HepG2 (cell line): ENCODE results near the gene NEMP2. TPM values are rescaled to one million over a fixed set of nuclear protein-coding genes. Genes with fewer than 3 reads are reported as not detected.

Source experiments
- ATAC-seq: fragments of 200-7000 bp; cut with Tn5 transposase; 3 replicates; pipeline ENCODE4 v1.9.1; 2020; ENCODE audit warnings: mild to moderate bottlenecking, moderate library complexity
- BruUV-seq: library from RNA; stranded (reverse); fragments of 400-500 nt; replicated peaks from 2 replicates; lab custom pipeline; 2021; lab: Mats Ljungman, UMichigan
- CTCF ChIA-PET: fragments of 300-600 bp; formaldehyde crosslinking; extraction: SDS; loops from one replicate; lab custom pipeline; 2021; ENCODE audit warnings: low total read pairs, inconsistent platforms, low intra/inter-chr PET ratio; lab: Yijun Ruan, JAX
- POLR2A ChIA-PET: fragments of 350-600 bp; sonication (Branson Sonifier 250); formaldehyde crosslinking; loops from one replicate; lab custom pipeline; 2020; ENCODE audit warnings: antibody characterized with exemption, inconsistent platforms; lab: Yijun Ruan, JAX
- DNase-seq: peaks from one replicate; pipeline ENCODE4 v3.0.0-alpha.2; 2015; ENCODE audit warnings: low spot score
- FAIRE-seq: peaks from 3 replicates; lab custom pipeline; 2011; peaks lifted over from hg19 to GRCh38; lab: Jason Lieb, UNC
- H2AFZ ChIP-seq: one replicate; pipeline ENCODE4 v1.6.1; 2011; ENCODE audit warnings: low read length, inconsistent platforms
- H3K27ac ChIP-seq: fragments of 300-600 bp; 3 replicates; pipeline ENCODE4 v1.8.0; 2011; ENCODE audit warnings: mixed run types, mild to moderate bottlenecking, mixed read lengths, low read length, inconsistent platforms; ENCODE audit not compliant: insufficient read depth; ENCODE audit errors: extremely low read length
- H3K27me3 ChIP-seq, 2 experiments: fragments of 200-600 bp in 1 of 2; 2 replicates in 1 of 2; 3 replicates in 1 of 2; pipeline versions ENCODE4 v1.6.0 to v1.8.0; 2011; ENCODE audit warnings: low read length in 2 of 2, mild to moderate bottlenecking in 2 of 2, moderate library complexity in 2 of 2, inconsistent platforms in 1 of 2; ENCODE audit not compliant: insufficient read depth in 2 of 2, control insufficient read depth in 1 of 2
- H3K36me3 ChIP-seq, 2 experiments: fragments of 200-600 bp in 1 of 2; replicated peaks in 1 of 2; 2 replicates in 1 of 2; 3 replicates in 1 of 2; pipeline versions ENCODE4 v1.5.1 to v1.8.0; 2011; ENCODE audit warnings: low read length in 2 of 2, inconsistent platforms in 1 of 2; ENCODE audit not compliant: insufficient read depth in 2 of 2, control insufficient read depth in 1 of 2
- H3K4me1 ChIP-seq: 2 replicates; pipeline ENCODE4 v1.5.1; 2012; ENCODE audit warnings: low read length, inconsistent platforms; ENCODE audit not compliant: insufficient read depth
- H3K4me2 ChIP-seq: 2 replicates; pipeline ENCODE4 v1.6.0; 2011; ENCODE audit warnings: low read depth, low read length, inconsistent platforms
- H3K4me3 ChIP-seq, 3 experiments: fragments of 200-600 bp in 1 of 3; sonication (generic), shearing (Covaris generic) in 1 of 3; replicated peaks in 1 of 3; 2 replicates each; pipeline ENCODE4 v1.5.1; 2011 to 2016; ENCODE audit warnings: low read length in 3 of 3, inconsistent platforms in 2 of 3, low read depth in 2 of 3, mild to moderate bottlenecking in 2 of 3, control low read depth in 1 of 3, mixed read lengths in 1 of 3; ENCODE audit not compliant: insufficient read depth in 1 of 3
- H3K79me2 ChIP-seq: one replicate; pipeline ENCODE4 v1.6.1; 2011; ENCODE audit warnings: low read length, inconsistent platforms; ENCODE audit not compliant: insufficient read depth
- H3K9ac ChIP-seq: 2 replicates; pipeline ENCODE4 v1.6.0; 2011; ENCODE audit warnings: mild to moderate bottlenecking, low read depth, low read length, inconsistent platforms; ENCODE audit not compliant: insufficient read depth
- H3K9me3 ChIP-seq: 2 replicates; pipeline ENCODE4 v1.5.1; 2012; ENCODE audit warnings: mild to moderate bottlenecking, low read length
- H4K20me1 ChIP-seq: 2 replicates; pipeline ENCODE4 v1.6.0; 2011; ENCODE audit warnings: inconsistent platforms, mild to moderate bottlenecking, low read length, moderate library complexity; ENCODE audit not compliant: insufficient read depth
- FOXA1 ChIP-seq, 2 experiments: fragments of 450-650 bp in 1 of 2; sonication (generic) in 1 of 2; formaldehyde crosslinking in 1 of 2; IDR thresholded peaks; 2 replicates each; pipeline versions ENCODE4 v1.4.0 to v1.6.1; 2016 to 2020; ENCODE audit warnings: missing genetic modification reagents in 1 of 2
- MAFF ChIP-seq: IDR thresholded peaks from 2 replicates; pipeline ENCODE4 v1.6.1; 2011; ENCODE audit warnings: low read depth, low read length, improper control_type of control experiment
- MAFK ChIP-seq, 2 experiments: IDR thresholded peaks in 1 of 2; conservative IDR thresholded peaks in 1 of 2; 2 replicates each; pipeline ENCODE4 v1.6.1; 2011; ENCODE audit warnings: improper control_type of control experiment in 2 of 2, low read length in 2 of 2
- REPIN1 ChIP-seq: sonication (generic); formaldehyde crosslinking; IDR thresholded peaks from 2 replicates; pipeline ENCODE4 v1.8.0; 2022; ENCODE audit warnings: missing genetic modification reagents, low read depth, mild to moderate bottlenecking, borderline replicate concordance
- ZNF510 ChIP-seq: sonication (generic); formaldehyde crosslinking; IDR thresholded peaks from 2 replicates; pipeline ENCODE4 v1.4.0; 2020; ENCODE audit warnings: low read depth, mild to moderate bottlenecking, missing genetic modification reagents
- ZNF644 ChIP-seq: IDR thresholded peaks from 2 replicates; pipeline ENCODE4 v1.6.1; 2016; ENCODE audit warnings: low read depth
- ZNF777 ChIP-seq: sonication (generic); formaldehyde crosslinking; IDR thresholded peaks from 2 replicates; pipeline ENCODE4 v1.4.0; 2020; ENCODE audit warnings: missing genetic modification reagents
- WGBS: methylation state at CpG from one replicate; pipeline ENCODE4 v1.1.6; 2017; ENCODE audit warnings: low lambda C conversion rate; 5-methylcytosine and 5-hydroxymethylcytosine counted together
- in situ Hi-C: cut with HindIII; loops from 2 replicates; pipeline ENCODE4 v1.10.0; 2017; ENCODE audit warnings: low pct_unique_long_range_greater_than_20kb; ENCODE audit not compliant: extremely low pct_ligation_motif_present
- intact Hi-C: fragments of 100-400 bp; cut with micrococcal nuclease; formaldehyde crosslinking; loops from one replicate; pipeline ENCODE4 v1.10.0; 2022; ENCODE audit not compliant: unreplicated experiment
- polyA plus RNA-seq, 8 experiments: library from polyadenylated mRNA; depleted of rRNA in 3 of 8; stranded (reverse) in 7 of 8; unstranded in 1 of 8; fragments of >200 nt; fragmentation: Illumina TruSeq in 4 of 8; extraction: Trizol in 4 of 8; gene quantifications; 2 replicates each; pipeline versions ENCODE4 v1.2.1 to v1.2.3, GENCODE V29; 2011 to 2016; ENCODE audit warnings: low read depth in 4 of 8, missing spikeins in 1 of 8, mixed read lengths in 1 of 8; ENCODE audit not compliant: insufficient read depth in 1 of 8
- total RNA-seq, 5 experiments: library from RNA; depleted of rRNA; stranded (reverse); fragments of >200 nt; fragmentation: Illumina TruSeq; extraction: Trizol; gene quantifications; 2 replicates each; pipeline ENCODE4 v1.2.3, GENCODE V29; 2016; ENCODE audit warnings: low read depth in 1 of 5
- TF ChIP-seq, protein P1 (sequence below): sonication (generic); formaldehyde crosslinking; IDR thresholded peaks from 2 replicates; pipeline ENCODE4 v1.5.0; 2020; ENCODE audit warnings: mild to moderate bottlenecking, missing genetic modification reagents, borderline replicate concordance

The NEMP2 gene
- total and polyA plus RNA-seq, 2 of the 13 experiments (the other 11 are each of a cell fraction or from before 2014, with no cell fraction given): 2.4 to 9.8 TPM

- TF ChIP-seq, protein P1, sequence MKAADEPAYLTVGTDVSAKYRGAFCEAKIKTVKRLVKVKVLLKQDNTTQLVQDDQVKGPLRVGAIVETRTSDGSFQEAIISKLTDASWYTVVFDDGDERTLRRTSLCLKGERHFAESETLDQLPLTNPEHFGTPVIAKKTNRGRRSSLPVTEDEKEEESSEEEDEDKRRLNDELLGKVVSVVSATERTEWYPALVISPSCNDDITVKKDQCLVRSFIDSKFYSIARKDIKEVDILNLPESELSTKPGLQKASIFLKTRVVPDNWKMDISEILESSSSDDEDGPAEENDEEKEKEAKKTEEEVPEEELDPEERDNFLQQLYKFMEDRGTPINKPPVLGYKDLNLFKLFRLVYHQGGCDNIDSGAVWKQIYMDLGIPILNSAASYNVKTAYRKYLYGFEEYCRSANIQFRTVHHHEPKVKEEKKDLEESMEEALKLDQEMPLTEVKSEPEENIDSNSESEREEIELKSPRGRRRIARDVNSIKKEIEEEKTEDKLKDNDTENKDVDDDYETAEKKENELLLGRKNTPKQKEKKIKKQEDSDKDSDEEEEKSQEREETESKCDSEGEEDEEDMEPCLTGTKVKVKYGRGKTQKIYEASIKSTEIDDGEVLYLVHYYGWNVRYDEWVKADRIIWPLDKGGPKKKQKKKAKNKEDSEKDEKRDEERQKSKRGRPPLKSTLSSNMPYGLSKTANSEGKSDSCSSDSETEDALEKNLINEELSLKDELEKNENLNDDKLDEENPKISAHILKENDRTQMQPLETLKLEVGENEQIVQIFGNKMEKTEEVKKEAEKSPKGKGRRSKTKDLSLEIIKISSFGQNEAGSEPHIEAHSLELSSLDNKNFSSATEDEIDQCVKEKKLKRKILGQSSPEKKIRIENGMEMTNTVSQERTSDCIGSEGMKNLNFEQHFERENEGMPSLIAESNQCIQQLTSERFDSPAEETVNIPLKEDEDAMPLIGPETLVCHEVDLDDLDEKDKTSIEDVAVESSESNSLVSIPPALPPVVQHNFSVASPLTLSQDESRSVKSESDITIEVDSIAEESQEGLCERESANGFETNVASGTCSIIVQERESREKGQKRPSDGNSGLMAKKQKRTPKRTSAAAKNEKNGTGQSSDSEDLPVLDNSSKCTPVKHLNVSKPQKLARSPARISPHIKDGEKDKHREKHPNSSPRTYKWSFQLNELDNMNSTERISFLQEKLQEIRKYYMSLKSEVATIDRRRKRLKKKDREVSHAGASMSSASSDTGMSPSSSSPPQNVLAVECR (CRISPR knock-in tag): peak; percentile 20; the same call in 1 of the 2 replicates
- TF ChIP-seq FOXA1 (IDR thresholded peaks at IDR 0.05): no peak
- TF ChIP-seq FOXA1 (CRISPR knock-in tag; IDR thresholded peaks at IDR 0.05): peak; percentile 70
- TF ChIP-seq ZNF644 (CRISPR knock-in tag): 0 out of 2 replicates have a peak, but pooled peaks have one; percentile 37
- TF ChIP-seq ZNF777 (CRISPR knock-in tag): no peak
- no peak for TF ChIP-seq REPIN1 (CRISPR knock-in tag)
These were observed 20.0 kb upstream of the NEMP2 start (continued) for GRCh38 chr2:190554357-190555006.

GRCh38 chr2:190553254-190553653 lies 18.7 kb upstream of the NEMP2 start:
- H4K20me1 ChIP-seq: no peaks in the 10 kb centered on the region
- H2AFZ ChIP-seq: no peak overlapping the region
- FAIRE-seq (no peak), ATAC-seq (peak; percentile 52), DNase-seq (no peak)
- peaks cover 15% of the 10 kb centered on the region for H3K4me1 ChIP-seq
- no peaks in the 10 kb centered on the region for H3K9me3 ChIP-seq
- H3K4me3 ChIP-seq: no peak overlapping the region
- H3K9ac ChIP-seq: no peak overlapping the region
- ChIA-PET POLR2A (no interaction called here), CTCF (no interaction called here)
- WGBS: 30% methylated on average over 1 of the region's 1 CpG
- BruUV-seq: no TSS peak
- H3K79me2 ChIP-seq: no peaks in the 10 kb centered on the region
- no peak overlapping the region for H3K27ac ChIP-seq
- in situ Hi-C loops: no loop called here
- TF ChIP-seq MAFF (peak; percentile 71), ZNF510 (CRISPR knock-in tag) (no peak), MAFK (conservative IDR thresholded peaks at IDR 0.05 in 1 of 2, IDR thresholded peaks at IDR 0.05 in 1 of 2; ENCODE audit: low read length in 2 of 2) (peak; percentile 78 to 82)
- intact Hi-C loops: no loop called here
- no peaks in the 10 kb centered on the region for H3K36me3 ChIP-seq
- H3K4me2 ChIP-seq: no peak overlapping the region
- H3K27me3 ChIP-seq: no peaks in the 10 kb centered on the region
